Right renal pelvis (tissue), 4 donors: ENCODE results near the gene HSPH1. TPM values are rescaled to one million over a fixed set of nuclear protein-coding genes. Genes with fewer than 3 reads are reported as not detected.
A peak's percentile ranks its signal among the peaks of the same experiment; 100 is the strongest.

ENCODE experiments used
- DNase-seq, 4 donors: peaks; one replicate each; pipeline ENCODE4 v3.0.0-alpha.2; 2013; ENCODE audit warnings: low read depth in 4 of 4, low spot score in 3 of 4, missing footprints in 1 of 4
- polyA plus RNA-seq, 4 donors: library from polyadenylated mRNA; unstranded; fragments of 120-200 nt; gene quantifications; one replicate each; pipeline ENCODE4 v1.2.1, GENCODE V29; 2013; ENCODE audit not compliant: insufficient read length in 4 of 4

HSPH1 gene
- 100 to 1,000 TPM; 117 to 160 (median 129) TPM for polyA plus RNA-seq

DNA sequence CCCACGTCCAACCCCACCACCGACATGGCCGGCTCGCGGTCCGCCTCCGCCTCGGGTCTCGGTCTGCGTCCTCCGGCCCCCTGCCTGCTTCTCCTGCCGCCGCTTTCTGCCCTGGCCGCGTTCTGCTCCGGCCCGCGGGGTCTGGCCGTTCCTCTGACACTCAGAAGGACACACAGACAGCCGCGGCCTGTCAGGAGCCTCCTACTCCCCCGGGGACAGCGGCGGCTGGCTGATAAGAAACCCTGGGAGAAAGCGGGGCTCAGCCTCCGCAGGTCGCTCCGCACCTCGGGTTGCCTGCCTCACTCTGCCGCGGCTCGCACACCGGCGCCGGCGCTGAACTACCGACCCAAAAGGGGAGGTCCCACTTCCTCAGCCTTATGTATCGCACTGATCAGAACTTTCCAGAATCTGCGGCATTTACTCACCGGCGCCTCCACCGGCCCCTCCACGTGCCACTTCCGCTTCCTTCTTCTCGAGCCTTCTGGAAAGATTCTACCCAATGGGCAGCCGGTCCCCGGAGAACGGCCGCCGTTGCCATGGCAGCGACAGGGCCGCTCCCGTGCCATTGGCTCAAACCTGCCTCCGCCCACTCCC lies at the start of gene HSPH1:
Gene HSPH1 (minus strand): TSS at position 348 of the 594 bp plus-strand sequence. CDS start 322 bp downstream, at position 26.
- DNase-seq: peak in 3 of 4 donors; percentile 94 to 96 (median 95)

DNA sequence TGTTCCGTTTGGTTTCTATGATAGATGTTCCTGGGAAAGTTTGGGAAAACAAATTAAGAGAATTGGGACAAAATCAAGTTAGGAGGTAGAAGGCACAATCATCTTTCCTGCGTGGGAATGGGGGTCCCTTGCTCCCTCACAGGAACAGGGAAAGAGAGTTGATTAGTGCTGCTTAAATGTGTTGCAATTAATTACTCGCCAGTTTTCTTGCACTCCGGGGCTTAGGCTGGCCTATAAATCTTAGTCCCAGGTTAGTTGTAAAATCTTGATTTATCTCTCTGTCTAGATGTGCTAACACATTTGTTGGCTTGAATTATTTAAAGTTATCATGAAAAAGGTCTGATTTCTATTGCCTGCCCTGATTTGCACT lies 48.1 kb upstream of the HSPH1 start:
- DNase-seq: no peak

DNA sequence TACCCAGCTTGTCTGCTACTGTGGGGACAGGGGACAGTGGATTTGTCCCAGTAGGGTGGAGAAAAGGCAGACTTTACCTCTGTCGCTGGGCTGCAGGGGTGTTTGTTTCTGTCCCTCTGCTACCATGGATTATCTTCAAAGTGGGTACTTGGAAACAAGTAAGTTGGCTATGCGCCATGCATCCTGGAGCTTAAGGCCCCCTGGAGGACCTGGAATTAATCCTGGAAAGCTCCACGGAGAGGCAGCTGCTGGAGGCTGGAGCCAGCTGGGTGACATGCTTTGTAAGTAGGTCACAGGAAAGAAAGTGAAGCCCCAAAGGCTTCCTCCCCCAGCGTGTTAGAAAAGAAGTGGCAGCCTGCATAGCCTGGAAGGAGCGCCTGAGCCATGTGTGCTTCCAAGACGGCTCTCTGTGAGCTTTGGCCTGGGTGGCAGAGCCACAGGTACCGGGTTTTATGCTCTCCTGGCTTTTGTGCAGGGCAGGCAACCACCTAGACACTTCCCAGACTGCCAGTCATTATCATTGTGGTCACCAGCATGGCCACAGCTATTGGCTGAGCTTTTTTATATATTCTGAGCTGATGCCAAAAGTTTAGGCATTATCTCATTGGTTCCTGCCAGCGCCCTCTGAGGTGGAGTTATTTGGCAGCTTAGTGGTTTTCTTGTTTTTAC lies 47.6 kb upstream of the HSPH1 start:
- no peak for DNase-seq

DNA sequence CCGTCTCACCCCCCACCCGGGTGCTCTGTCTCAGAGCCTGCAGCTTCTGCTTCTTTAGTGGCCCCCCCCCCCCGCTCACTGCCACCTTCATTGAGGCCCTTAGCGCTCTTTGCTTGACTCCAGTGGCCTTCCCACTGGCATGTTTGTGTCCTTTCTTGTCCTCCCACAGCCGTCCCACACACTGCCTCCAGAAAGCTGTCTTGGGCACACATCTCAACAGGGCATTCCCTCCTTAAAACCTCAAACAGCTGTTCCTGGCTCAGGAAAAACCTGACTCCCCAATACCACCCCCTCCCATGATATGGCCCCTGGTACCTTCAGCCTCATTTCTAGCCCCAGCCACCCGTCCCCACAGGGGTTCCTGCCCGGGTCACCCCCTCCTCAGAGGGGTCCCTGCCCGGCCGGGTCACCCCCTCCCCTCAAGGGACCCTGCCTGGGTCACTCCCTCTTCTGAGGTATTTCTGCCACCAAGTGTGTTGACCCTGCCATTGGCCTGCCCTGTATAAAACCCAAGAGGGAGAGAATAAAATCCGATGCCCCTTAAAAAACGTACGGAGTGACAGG lies 46.9 kb upstream of the HSPH1 start:
- no peak for DNase-seq

DNA sequence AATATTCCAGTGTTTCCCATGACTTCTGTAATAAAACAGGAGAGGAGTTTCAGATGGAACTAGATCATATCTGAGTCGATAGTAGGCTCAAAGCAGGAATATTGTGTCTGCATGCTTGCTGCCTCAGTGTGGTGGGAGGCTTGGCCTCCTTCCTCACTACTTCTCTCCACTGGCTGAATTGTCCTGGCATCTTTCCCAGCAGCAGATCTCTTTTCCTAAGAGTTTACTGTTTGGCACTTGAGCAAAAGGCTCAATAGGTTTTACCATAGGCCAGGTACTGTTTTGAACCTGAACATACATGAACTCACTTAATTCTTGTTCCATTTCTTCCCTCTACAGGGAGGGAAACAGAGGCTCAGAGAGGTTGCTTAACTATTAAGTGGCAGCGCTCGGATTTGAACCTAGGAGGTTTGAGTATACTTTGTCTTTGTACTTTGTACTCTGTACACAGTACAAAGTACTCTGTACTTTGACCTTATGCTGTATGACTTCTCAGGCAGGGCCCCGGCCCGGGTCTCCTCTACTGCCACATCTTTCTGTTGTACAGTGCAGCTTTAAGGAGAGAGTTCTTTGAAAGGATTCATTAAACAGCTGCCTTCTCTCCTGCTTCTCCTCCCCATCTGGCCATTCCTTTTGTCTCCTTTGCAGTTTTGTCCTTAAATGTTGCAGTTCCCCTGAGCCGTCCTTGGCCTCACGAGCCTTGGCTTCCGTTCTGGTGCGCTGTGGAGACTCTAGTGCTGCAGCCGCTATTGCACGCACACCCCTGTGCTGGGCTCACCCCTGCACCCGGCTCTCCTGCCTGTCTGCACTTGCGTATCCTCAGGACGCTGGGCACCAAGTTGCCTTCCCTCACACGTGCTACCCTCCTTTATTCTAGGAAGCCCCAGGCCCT lies 46.2 kb upstream of the HSPH1 start:
- no peak for DNase-seq

DNA sequence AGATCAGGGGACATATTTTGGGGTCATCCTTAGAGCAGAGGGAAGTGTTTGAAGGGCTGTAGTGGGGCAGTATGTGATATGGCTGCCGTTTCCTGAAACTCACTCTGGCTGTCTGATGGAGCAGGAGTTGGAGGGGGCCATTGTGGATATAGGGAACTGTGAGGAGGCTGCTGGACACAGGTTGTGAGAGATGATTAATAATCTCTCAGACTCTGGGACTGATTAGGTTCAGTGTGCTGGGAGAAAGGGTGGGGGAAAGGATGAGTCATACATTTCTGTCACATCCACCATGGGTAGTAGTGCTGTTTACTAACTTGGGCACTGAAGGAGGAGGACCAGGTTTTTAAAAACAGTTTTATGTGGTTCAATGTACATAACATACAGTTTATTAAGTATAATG lies 42.9 kb upstream of the HSPH1 start:
- no peak for DNase-seq

DNA sequence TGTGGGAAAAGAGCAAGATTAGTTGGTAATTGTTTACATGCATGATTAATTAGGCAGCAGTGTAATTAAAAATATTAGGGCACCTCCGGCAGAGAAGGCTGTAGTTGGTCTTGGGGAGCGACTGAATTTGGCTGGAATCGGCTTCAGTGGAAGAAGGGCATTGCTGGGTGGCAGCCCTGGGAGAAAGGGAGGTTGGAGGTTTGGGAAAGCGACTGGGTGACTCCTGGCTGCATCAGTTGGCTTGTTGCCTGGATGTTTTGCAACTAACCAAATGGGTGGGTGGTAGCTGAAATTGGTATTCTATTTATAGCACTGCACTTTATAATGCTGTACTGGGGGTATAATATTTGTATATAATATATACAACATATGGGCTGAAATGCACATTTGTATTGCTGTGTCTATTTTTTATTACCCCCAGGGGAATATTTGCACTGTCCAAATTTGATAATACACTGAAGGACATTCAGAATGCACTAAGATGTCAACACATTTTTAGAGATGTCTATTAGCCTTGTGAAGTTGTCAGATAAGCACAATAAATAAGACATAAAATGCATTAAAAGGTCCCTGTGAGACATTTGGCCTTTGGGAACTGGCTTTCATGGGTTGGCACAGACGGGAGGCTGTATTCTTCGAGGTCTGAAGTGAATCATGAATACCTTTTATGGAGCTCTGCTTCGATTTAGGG lies 39.8 kb upstream of the HSPH1 start:
- no peak for DNase-seq

DNA sequence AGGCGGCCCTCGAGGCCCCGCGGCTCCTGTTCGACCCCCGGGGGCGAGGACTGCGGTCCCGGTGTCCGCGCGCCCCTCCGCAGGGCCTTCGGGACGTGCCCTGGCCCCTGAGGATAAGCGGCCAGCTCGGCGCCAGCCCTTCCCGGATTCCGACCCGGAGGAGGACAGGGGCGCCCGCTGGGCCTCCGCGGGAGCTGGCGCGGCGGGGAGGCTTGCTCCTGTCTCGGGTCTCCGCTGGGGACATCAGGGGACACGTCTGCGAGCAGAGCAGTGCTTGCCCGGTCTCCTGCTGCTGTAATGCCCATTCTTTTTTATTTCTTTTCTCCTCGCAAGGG lies 38.9 kb upstream of the HSPH1 start:
- DNase-seq: peak in 1 of 4 donors; percentile 36

DNA sequence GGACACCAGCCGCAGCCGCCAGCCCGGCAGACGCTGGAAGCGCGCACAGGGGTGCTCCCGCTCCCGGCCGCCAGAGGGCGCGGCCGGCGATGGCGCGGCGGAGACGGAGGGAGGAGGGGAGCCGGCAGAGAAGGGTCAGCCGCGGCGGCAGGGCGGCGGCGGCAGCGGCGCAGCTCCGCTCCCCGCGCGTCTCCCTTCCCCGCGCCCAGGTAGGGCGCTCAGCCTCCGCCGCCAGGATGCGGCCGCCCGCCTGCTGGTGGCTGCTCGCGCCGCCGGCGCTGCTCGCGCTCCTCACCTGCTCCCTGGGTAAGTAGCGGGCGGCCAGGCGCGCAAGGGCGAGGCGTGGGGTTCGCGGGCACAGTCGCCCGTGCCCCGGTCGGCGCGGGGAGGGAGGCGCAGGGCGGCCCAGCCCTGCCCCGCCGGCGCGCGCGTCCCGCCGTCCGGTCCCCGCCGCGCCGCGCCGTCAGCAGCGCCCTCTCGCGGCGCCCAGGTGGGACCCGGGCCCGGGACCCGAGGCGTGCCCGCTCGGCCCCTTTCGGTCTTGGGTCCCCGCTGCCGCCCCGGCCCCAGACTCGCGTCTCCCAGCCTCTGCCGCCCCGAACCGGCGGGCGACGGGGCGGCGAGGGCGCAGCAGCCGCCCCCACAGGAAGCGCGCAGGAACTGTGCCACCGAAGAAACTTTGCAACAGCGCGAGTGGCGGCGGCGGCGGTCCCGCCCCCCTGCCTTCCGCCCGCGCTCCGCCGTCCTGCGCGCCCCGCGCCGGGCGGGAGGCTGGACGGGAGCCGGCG lies 38.3 kb upstream of the HSPH1 start, which contains the start of gene B3GLCT:
Gene B3GLCT (plus strand): TSS at position 127 of the 788 bp plus-strand sequence. CDS start 110 bp downstream, at position 237.
- DNase-seq: peak in 2 of 4 donors; percentile 72 to 73

DNA sequence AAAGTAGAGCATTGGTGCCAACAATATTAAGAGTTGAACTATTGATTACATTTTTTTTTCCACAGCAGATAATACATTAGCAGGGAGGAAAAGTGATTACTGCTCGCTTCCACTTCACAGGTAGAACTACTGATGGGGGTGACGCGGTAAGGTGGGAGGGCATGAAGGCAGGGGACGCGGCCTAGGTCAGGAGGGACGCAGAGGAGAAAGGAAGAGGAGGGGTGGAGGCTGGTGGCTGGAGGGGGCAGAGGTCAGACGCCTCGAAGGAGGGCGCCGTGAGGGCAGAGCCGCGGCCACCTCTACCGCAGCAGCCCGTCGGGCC lies 37.8 kb upstream of the HSPH1 start:
- no peak for DNase-seq

DNA sequence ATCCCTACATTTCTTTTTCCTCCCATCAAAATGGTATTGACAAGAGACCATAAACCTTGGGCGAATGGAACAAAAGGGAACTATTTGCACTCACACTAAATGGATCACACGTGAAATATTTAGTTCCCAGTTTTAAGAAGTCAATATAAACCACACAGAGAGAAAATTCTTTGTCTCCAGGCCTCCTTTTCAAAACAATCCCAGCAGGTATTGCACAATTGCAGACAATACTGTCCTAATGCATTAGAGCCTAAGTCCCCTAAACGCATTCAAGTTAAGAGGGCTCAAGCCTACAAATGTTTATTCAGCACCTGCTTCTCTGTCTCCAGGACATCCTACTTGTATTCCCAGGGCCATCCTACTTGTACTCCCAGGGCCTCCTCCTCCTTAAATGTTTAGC lies 36.8 kb upstream of the HSPH1 start:
- no peak for DNase-seq

DNA sequence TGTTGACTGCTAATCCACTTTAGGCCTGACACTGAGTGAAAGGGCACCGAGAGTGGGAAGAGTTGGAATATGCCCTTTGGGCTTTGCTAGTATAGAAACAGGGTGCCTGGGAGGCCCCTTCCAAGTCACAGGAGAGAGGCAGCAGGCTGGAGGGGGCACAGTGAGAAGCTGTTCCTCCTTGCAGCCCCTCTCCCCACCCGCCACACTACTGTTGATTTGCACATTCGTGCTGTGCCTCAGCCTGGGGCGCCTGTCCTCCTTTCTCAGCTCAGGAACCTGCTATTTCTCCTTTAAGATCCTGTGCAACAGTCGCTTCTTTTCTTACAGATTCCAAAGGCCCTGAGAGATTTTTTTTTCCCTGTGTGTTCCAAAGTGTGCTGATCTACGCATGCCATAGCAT lies 35.3 kb upstream of the HSPH1 start:
- DNase-seq: no peak

DNA sequence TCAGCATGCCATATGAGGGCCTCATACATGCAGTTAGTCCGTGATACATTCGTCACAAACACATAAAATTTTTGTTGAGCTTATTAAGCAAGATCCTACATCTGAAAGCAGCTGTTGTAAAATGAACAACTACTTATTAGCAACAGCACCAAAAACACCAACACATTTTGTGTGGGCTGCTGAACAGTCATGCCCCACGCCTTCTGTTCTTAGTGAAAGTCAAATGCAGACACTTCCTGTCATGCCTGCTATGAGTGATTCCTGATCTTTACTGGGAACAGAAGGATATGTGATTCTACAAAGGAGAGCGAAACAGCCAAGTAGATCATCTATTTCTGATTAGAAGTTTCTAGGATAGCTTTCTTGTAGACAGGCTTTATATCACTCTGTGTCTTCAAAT lies 33.9 kb upstream of the HSPH1 start:
- no peak for DNase-seq

DNA sequence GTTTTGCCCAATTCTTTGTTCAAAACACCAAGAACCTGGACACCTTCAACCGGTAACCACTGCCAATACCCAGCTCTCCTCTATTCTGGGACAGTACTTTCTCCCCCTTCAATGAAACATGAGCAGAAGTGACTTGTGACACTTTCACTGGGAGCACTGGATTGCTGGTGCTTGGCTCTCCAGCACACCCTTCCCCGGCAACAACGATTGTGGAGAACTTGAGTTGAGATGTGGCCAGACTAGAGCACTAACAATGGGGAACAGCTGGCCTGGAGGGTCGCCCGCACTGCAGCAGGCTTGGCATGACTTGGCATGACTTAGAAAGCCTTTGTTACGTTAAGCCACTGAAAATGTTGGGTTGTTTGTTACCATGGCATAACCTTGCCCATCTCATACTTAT lies 30.6 kb upstream of the HSPH1 start:
- no peak for DNase-seq

DNA sequence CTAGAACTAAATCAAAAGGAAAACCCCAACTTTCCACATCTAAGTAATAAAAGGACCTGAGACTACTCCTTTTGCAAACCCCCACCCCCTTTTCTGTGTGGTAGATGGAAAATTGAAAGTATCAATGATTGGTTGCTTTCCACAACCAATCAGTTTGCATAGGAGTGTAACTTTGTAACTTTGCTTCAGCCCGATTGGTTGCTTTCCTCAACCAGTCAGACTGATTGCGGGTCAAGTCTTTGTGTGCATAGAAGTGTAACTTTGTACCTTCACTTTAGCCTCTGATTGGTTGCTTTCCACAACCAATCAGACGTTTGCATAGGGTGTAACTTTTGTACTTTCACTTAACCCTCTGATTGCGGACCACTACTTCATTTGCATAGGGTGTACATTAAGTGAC lies 30.0 kb upstream of the HSPH1 start:
- DNase-seq: no peak

DNA sequence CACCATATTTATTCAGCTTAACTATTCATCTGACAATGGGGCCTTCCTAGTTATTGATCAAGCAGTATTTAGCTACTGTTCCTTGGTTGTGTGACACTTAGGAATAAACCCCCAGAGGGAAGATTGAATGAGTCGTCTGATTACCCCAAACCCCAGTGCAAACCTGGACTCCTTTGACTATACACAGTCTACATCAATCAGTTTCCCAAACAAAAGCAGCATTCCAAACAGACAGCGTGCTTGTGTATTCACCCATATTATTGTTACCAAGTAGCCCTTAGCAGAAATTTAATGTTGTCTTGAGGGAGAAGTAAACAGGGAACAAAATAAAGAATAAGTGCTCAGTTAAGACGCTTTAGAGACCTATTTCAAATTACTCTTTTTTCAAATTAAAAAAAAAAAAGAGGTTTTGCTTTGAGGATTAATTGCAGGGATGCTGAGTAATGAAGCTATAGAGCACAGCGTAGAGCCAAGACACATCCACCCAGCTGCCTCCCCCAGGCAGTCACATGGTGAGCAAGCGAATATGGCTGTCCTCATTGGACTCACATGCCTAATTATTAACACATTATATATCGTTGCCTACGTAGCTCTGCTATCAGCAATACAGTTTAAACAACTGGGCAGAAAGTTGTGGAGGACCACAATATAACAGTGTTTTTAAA lies 23.4 kb upstream of the HSPH1 start:
- no peak for DNase-seq

DNA sequence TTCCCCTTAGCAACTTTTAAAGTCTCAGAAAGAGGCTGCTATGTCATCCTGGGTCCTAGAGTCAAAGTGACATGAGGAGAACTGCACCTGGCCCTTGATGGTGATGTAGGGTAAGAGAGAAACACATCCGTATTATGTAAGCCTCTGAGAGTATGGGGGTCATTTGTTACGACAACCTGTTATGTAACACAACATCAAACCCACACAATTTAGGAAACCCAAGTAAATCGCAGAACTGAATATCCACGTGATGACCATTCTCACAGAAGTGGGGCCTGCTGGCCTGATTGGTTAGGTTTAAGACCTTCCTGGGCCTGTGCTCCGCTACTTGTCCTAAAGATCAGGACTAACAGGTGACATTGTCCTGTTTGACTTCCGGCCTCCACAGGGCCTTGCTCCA lies 22.7 kb upstream of the HSPH1 start:
- no peak for DNase-seq

DNA sequence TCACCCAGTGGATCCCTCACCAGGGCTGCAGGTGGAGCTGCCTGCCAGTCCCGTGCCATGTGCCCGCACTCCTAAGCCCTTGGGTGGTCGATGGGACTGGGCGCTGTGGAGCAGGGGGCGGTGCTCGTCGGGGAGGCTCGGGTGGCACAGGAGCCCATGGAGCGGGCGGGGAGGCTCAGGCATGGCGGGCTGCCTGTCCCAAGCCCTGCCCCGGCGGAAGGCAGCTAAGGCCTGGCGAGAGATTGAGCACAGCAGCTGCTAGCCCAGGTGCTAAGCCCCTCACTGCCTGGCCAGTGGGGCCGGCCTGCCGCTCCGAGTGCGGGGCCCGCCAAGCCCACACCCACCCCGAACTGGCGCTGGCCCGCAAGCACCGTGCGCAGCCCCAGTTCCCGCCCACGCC lies 21.3 kb upstream of the HSPH1 start:
- no peak for DNase-seq

DNA sequence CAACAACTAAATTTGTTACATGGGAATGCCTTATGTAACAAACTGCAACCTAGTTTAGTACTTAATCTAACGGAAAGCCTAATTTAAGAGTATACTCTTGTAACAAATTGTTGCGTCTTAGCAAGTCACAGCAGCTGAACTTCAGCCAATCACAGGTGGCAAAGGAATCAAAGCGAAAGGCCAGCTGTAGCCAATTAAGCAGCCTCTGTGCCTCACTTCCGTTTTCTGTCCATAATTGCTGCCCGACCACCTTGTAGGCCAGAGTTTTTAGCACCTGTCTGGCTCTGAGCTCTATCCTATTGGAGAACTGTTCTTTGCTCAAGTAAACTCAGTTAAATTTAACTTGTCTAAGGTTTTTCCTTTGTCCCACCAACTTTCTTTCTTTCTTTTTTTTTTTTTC lies 18.1 kb upstream of the HSPH1 start:
- no peak for DNase-seq

DNA sequence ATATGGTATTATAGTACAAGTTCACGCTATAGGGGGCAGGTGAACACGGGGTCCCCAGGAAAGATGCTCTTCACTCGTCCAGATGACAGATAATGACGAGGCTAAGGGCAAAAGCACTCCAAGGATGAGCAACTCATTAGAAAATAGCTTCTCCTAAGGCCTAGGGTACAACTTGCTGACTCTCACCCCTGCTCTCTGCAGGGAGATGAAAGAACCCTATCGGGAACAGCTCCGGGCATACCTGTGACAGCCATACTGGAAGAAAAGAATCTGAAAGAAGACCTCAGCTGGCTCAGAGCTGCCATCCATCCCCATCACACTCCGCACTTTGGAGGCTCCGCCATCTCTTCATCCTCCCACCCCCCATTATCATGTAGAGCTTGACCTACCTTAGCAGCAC lies 17.5 kb upstream of the HSPH1 start:
- DNase-seq: no peak
